Stimulated activated CD4-positive, alpha-beta T cell treated with anti-CD3 and anti-CD28 coated beads, Interleukin-2, amount 100 ng/mL, for 48 hours (primary cell): ENCODE results near the gene CKMT2.
"Not testable (repeated sequence)": the region's sequence is repeated elsewhere in the genome, so short reads cannot be mapped to it uniquely, and the experiment has no call there.

Experiments
- DNase-seq, 2 donors: peaks; one replicate each; pipeline ENCODE4 v3.0.0-alpha.2; 2020

Gene CKMT2

DNA sequence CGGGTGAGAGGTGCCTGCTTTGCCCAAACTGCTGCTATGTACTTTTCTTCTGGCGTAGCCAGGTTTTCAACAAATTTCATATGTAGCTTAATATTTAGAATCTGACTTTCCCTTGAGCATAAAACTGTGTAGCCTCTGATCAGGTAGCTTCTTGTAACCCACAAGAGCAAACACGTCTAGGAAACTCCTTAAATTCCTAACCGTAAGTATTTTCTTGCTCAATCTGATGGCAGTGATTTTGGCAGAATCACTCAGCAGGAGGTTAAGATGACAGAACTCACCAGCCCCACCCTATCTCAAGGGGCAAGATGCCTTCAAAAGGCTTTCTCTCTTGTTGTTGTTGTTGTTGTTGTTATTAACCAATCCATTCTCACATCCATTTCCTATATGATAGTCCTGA lies 20.8 kb downstream of the CKMT2 start:
- DNase-seq: no peak

DNA sequence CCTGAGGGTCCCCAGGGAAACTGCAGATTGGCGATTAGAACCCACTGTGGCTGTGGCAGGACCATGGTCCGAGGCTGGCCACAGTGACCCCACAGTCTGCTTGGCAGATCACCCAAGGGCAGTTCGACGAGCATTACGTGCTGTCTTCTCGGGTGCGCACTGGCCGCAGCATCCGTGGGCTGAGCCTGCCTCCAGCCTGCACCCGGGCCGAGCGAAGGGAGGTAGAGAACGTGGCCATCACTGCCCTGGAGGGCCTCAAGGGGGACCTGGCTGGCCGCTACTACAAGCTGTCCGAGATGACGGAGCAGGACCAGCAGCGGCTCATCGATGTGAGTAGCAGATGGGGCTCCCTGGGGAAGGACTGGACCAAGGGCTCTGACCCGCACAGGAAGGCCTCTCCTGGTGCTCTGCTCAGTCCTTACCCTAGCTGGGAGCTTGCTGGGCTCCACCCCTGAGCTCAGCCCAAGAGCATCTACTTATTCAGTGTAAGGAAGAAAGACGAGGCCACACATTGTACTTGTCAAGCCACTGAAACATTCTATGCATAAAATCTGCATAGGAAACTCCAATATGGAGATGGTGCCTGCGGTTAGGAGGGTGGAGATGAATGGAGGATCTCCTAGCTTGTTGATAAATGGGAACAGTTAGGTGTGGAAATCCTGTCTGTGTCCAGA lies 21.9 kb downstream of the CKMT2 start:
- DNase-seq: no peak

DNA sequence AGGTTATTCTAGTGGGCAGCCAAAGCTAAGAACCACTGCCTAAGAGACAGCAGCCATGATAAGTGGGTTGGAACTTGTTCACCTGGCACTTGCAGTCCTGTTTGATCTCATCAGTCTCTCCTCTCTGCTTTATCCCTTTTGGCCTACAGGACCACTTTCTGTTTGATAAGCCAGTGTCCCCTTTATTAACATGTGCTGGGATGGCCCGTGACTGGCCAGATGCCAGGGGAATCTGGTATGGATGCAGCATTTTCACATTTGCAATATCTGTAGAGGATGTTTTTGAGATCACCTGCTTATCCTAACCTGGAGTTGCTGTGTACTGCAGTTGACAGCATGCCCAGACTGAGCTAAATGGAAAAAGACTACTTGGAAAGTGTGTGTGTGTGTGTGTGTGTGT lies 23.6 kb downstream of the CKMT2 start:
- DNase-seq: no peak

DNA sequence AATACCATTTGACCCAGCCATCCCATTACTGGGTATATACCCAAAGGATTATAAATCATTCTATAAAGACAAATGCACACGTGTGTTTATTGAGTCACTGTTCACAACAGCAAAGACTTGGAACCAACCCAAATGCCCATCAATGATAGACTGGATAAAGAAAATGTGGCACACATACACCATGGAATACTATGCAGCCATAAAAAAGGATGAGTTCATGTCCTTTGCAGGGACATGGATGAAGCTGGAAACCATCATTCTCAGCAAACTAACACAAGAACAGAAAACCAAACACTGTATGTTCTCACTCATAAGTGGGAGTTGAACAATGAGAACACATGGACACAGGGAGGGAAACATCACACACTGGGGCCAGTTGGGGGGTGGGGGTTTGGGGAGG lies 29.7 kb downstream of the CKMT2 start:
- not testable (repeated sequence) for DNase-seq

DNA sequence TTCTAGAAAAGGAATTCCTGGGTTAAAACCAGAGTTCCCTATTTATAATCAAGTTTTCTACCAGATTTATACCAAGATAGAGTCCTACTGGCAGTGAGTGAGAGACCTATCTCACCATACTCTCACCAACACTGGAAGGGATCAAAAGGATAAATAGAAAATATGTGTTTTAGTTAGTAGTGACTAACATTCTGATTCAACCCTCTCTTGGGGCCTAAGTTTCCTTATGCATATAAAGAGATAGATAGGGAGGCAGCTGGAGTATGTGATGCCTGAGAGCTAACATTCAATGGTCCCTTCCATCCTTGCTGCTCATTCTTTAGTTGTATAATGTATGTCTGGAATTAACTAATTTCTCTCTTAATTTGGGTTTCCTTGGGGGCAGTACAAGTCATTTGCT lies 32.0 kb downstream of the CKMT2 start:
- no peak for DNase-seq

- DNase-seq: no peak
Measured at GRCh38 chr5:81268521-81269196, 35.5 kb downstream of the CKMT2 start.

DNA sequence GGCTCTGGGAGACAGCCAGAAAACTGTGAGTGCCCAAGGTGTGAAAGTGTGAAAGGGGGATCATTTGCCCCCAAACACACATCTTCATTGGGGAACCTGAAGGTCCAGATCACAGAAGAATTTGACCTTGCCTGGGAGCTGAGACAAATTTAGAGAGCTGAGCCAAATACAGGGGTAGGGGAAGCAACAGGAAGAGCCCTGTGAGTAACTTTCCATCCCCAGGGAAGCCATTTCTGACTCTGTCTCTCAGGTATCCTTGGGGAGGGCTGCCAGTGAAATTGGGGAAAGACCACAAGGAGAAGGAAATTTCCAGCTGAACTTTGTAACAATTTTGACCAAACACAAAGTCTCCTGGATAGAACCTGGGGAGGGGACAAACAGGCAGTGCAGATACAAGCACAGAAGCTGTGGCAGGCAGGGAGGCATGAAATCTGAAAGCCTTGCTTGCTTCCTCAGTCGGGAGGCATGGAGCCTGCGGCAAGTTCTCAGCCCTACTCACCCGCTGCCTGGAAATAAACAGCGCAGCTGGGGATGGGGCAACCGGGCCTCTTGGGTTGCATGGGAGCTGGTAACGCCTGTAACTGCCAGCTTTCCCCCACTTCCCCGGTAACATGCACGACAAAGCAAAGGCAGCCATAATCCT lies 36.8 kb downstream of the CKMT2 start:
- no peak for DNase-seq

- not testable (repeated sequence) for DNase-seq
Measured at GRCh38 chr5:81270394-81271027, 37.4 kb downstream of the CKMT2 start.

DNA sequence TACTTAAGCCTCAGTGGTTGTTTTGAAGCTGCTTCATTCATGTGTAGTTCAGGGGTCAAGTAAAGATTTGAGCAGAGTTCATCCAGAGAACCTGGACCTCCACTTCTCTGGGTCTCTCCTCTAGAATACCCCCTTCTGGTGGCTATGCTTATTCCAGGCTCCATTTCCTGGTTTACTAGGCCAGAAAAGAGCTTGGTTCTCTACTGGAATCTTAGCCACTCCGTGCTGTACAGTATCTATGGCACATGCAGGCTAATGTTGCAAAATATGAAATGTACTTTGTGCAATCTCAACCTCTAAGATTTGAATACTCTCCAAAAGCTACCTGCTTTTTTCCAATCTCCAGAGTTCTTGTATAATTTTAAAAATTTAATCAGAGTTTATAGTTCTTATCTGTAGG lies 50.9 kb downstream of the CKMT2 start:
- DNase-seq: no peak

GRCh38 chr5:81286059-81286617 lies 53.0 kb downstream of the CKMT2 start:
- DNase-seq: no peak

DNA sequence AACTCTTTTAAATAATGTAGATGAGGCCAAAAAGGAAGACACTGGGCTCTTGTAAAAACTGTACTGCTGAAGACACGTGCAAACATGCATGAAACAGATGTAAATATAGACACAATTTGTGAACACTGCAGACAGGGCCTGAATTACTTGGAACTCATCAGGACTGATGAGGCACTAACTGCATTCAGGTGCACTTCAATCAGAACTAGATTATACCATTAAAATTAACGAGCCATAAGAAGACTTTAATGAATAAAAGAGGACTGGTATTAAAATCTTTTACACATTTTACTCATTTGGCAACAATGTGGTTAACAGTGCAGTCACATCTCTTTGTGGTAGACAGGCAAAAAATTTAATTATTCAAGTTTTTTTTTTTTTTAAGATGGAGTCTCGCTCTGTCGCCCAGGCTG lies 54.9 kb downstream of the CKMT2 start:
- DNase-seq: no peak

- DNase-seq: no peak
Measured at GRCh38 chr5:81290146-81290545, 57.0 kb downstream of the CKMT2 start.

DNA sequence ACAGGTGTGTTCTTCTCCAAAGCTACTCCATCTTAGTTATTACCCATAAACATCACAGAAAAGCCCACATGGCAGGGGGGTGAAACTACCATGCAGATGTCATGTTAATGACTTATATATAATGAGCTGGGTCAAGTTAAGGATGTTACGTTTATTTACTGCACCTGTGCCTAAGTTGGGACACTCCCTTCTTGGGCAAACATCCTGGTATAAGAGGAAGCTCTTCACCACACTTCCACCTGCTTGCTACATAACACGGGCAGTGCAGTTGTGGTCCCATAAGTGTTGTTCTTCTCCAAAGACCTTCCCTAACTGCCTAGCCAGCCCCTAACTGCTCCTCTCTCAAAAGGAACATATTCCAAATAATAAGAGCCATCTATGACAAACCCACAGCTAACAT lies 59.0 kb downstream of the CKMT2 start:
- DNase-seq: no peak

DNA sequence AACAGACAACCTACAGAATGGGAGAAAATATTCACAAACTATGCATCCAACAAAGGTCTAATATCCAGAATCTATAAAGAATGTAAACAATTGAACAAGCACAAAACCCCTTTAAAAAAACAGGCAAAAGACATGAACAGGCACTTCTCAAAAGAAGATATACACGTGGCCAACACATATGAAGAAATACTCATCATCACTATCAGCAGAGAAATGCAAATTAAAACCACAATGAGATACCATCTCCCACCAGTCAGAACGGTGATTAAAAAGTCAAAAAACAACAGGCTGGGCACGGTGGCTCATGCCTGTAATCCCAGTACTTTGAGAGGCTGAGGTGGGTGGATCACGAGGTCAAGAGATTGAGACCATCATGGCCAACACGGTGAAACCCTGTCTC lies 60.9 kb downstream of the CKMT2 start:
- DNase-seq: not testable (repeated sequence)

- DNase-seq: no peak
Measured at GRCh38 chr5:81297531-81297930, 64.4 kb downstream of the CKMT2 start.

- DNase-seq: no peak
Measured at GRCh38 chr5:81300921-81301270, 67.8 kb downstream of the CKMT2 start.

- DNase-seq: peak; percentile 85 to 91
Measured at GRCh38 chr5:81301271-81302015, 68.3 kb downstream of the CKMT2 start, which contains the start of gene ZCCHC9. ZCCHC9 (plus strand) TSS chr5:81301587; CDS start chr5:81304758, 3,171 bp downstream.

DNA sequence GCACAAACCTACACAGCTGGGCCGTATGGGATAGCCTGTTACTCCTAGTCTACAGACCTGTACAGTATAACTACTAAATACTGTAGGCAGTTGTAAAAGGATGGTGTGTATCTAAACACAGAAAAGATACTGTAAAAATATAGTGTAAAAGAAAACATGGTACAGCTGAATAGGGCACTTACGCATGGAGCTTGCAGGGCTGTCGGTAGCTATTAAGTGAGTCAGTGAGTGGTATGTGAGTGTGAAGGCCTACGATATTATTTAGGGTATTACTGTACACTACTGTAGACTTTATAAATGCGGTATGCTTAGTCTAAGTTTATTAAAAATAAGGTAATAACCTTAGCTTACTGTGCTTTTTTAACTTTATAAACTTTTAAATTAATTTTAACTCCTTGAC lies 69.5 kb downstream of the CKMT2 start:
- DNase-seq: no peak

DNA sequence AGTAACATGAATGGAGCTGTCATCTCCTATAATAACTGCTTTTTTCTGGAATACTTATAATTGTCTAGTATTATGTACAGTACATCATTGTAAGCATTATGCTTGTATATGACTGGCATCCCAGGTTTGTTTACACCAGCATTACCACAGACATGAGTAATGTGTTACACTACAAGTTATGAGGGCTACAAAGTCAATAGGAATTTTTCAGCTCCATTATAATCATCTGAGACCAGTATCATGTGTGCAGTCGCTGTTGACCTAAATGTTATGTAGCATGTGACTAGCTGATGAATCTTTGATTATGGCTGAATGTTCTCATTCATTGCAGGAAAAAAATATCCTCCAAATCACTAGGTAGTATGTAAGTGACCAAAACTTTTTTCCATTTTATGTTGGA lies 70.4 kb downstream of the CKMT2 start:
- DNase-seq: no peak

GRCh38 chr5:81305785-81306184 lies 72.7 kb downstream of the CKMT2 start:
- no peak for DNase-seq

DNA sequence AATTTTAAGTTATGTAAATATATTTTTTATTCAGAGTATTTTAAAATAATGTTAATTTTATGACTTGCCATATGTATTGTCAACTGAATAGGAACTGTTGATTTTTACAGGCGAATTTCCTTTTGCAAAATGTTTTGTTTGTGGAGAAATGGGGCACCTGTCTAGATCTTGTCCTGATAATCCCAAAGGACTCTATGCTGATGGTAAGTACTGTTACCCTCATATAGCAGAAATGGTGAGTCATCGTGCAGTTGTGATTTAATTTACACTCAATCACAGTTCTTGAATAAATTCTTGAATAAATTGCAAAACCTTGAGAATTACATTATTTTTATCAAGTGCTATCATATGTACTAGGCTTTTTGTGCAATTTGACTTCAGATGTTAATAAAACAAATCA lies 75.7 kb downstream of the CKMT2 start:
- no peak for DNase-seq

DNA sequence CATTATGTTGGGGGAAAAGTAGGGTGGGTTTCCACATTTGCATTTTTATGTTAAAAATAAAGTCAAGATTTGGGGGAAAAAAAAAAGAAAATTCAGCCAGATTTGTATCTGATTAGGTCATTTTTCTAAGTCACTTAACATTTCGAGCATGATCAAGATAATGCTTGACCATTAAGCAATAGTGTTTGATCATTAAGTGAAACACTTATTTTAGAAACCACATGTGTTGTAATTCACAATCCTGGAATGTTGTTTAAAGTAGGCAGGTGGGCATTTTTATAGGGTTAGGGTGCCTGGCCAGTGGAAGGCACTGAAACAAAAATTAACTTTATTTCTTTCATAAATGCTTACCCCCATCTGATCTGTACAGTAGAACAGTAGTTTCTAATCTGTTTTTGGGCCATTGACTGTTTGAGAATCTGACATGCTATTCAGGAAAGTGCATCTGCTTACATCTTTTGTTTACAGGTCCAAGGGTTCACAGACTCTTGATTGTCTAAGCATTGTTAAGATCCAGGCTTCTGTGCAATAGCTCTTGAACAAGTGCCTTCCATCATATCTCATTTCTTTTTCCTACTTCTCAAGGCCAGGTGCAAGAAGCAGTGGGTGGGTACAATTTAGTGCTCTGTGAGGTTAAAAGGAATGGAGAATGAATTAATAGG lies 77.4 kb downstream of the CKMT2 start:
- no peak for DNase-seq
